Measurements from ENCODE around the gene RAB11FIP3.

DNA sequence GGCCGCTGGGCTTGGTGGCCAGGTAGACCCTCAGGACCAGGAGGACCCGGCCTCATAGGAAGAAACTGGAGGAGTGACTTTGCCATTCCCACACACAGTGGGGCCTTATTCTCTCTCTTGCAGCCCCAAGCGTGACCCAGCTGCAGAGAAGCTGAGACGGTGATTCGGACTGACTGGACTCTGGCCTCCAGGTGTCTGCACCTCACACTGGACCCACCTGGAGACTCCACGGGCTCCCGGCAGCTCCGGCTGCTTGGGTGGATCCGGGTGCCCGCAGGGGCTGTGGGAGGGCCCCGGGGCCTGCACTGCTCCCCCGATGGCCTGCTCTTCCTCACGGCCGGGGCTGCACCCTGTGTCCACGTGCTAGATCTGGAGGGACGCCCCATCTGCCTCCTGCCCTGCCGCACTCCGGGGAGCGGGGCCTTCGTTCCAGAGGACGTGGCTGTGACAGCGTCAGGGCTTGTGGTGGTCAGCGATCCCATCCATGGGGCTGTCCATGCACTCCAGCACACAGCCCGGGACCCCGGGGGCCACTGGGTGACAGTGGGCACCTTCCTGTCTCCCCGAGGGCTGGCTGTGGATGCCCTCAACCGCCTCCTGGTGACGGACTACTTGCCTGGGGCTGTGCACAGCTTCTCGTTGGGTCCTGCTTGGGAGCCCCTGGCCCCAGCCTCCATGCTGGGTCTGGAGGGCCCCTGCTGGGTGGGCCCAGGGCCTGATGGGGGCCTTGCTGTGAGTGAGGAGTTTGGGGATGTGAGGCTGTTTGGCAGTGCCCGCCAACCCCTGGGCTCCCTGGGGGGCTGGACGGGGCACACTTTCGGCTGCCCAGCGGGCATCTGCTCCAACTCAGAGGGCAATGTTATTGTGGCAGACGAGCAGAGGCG lies 142.2 kb downstream of the RAB11FIP3 start:
- TF ChIP-seq, protein P1, sequence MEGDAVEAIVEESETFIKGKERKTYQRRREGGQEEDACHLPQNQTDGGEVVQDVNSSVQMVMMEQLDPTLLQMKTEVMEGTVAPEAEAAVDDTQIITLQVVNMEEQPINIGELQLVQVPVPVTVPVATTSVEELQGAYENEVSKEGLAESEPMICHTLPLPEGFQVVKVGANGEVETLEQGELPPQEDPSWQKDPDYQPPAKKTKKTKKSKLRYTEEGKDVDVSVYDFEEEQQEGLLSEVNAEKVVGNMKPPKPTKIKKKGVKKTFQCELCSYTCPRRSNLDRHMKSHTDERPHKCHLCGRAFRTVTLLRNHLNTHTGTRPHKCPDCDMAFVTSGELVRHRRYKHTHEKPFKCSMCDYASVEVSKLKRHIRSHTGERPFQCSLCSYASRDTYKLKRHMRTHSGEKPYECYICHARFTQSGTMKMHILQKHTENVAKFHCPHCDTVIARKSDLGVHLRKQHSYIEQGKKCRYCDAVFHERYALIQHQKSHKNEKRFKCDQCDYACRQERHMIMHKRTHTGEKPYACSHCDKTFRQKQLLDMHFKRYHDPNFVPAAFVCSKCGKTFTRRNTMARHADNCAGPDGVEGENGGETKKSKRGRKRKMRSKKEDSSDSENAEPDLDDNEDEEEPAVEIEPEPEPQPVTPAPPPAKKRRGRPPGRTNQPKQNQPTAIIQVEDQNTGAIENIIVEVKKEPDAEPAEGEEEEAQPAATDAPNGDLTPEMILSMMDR (conservative IDR thresholded peaks at IDR 0.05), result no peak
- TF ChIP-seq EZH2 (IDR thresholded peaks at IDR 0.05; ENCODE audit: low read depth), result no peak

All from PC-9 (cell line).